PFSK-1 (cell line): Measurements from ENCODE around the gene TMEM59L. TPM values are rescaled to one million over a fixed set of nuclear protein-coding genes. Genes with fewer than 3 reads are reported as not detected.

Source experiments
- FOXP2 ChIP-seq: optimal IDR thresholded peaks from 2 replicates; pipeline ENCODE3; 2011; ENCODE audit warnings: borderline replicate concordance, control low read depth, inconsistent platforms; ENCODE audit not compliant: insufficient read depth; ENCODE audit errors: extremely low read length, extremely low read depth
- POLR2AphosphoS5 ChIP-seq: IDR thresholded peaks from 2 replicates; pipeline ENCODE4 v1.6.1; 2012; ENCODE audit warnings: low read depth, mild to moderate bottlenecking, control low read depth, low read length, moderate library complexity
- SIN3A ChIP-seq: IDR thresholded peaks from 2 replicates; pipeline ENCODE4 v1.6.1; 2012; ENCODE audit warnings: mild to moderate bottlenecking, low read length, moderate library complexity, borderline replicate concordance; ENCODE audit not compliant: insufficient read depth
- TAF1 ChIP-seq: IDR thresholded peaks from 2 replicates; pipeline ENCODE4 v1.6.1; 2012; ENCODE audit warnings: low read length, control low read depth, borderline replicate concordance; ENCODE audit not compliant: insufficient read depth
- polyA plus RNA-seq: library from polyadenylated mRNA; unstranded; fragments of >200 nt; gene quantifications from one replicate; pipeline ENCODE4 v1.2.1, GENCODE V29; 2012; ENCODE audit warnings: low read depth, missing spikeins; ENCODE audit not compliant: insufficient read length
- TF ChIP-seq, protein P1 (sequence below), 2 experiments: IDR thresholded peaks; 2 replicates each; pipeline versions ENCODE4 v1.6.1 to v1.8.0; 2011 to 2012; ENCODE audit warnings: low read depth in 2 of 2, low read length in 2 of 2, control low read depth in 1 of 2, inconsistent platforms in 1 of 2, mild to moderate bottlenecking in 1 of 2, moderate library complexity in 1 of 2; ENCODE audit not compliant: insufficient read depth in 1 of 2

Gene TMEM59L
- 6.9 TPM for polyA plus RNA-seq

- TF ChIP-seq FOXP2 (no peak), TAF1 (no peak), POLR2AphosphoS5 (no peak), SIN3A (no peak)
- TF ChIP-seq, protein P1, sequence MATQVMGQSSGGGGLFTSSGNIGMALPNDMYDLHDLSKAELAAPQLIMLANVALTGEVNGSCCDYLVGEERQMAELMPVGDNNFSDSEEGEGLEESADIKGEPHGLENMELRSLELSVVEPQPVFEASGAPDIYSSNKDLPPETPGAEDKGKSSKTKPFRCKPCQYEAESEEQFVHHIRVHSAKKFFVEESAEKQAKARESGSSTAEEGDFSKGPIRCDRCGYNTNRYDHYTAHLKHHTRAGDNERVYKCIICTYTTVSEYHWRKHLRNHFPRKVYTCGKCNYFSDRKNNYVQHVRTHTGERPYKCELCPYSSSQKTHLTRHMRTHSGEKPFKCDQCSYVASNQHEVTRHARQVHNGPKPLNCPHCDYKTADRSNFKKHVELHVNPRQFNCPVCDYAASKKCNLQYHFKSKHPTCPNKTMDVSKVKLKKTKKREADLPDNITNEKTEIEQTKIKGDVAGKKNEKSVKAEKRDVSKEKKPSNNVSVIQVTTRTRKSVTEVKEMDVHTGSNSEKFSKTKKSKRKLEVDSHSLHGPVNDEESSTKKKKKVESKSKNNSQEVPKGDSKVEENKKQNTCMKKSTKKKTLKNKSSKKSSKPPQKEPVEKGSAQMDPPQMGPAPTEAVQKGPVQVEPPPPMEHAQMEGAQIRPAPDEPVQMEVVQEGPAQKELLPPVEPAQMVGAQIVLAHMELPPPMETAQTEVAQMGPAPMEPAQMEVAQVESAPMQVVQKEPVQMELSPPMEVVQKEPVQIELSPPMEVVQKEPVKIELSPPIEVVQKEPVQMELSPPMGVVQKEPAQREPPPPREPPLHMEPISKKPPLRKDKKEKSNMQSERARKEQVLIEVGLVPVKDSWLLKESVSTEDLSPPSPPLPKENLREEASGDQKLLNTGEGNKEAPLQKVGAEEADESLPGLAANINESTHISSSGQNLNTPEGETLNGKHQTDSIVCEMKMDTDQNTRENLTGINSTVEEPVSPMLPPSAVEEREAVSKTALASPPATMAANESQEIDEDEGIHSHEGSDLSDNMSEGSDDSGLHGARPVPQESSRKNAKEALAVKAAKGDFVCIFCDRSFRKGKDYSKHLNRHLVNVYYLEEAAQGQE (IDR thresholded peaks at IDR 0.05; ENCODE audit: insufficient read depth in 1 of 2, low read depth in 2 of 2, low read length in 2 of 2): no peak
Observed at GRCh38 chr19:18612772-18613588, at the start of gene TMEM59L. Gene TMEM59L (plus strand): TSS chr19:18612870. CDS start chr19:18612959, 89 bp downstream.

- no peak for TF ChIP-seq SIN3A
- no peak for TF ChIP-seq TAF1
- TF ChIP-seq, protein P1 (IDR thresholded peaks at IDR 0.05; ENCODE audit: insufficient read depth in 1 of 2, low read depth in 2 of 2, low read length in 2 of 2): no peak
- no peak for TF ChIP-seq POLR2AphosphoS5
- no peak for TF ChIP-seq FOXP2
Observed at GRCh38 chr19:18566953-18567352, 45.7 kb upstream of the TMEM59L start.

- TF ChIP-seq SIN3A: no peak
- no peak for TF ChIP-seq FOXP2
- no peak for TF ChIP-seq TAF1
- TF ChIP-seq, protein P1 (IDR thresholded peaks at IDR 0.05; ENCODE audit: insufficient read depth in 1 of 2, low read depth in 2 of 2, low read length in 2 of 2): no peak
- TF ChIP-seq POLR2AphosphoS5: no peak
Observed at GRCh38 chr19:18568367-18568766, 44.3 kb upstream of the TMEM59L start.

DNA sequence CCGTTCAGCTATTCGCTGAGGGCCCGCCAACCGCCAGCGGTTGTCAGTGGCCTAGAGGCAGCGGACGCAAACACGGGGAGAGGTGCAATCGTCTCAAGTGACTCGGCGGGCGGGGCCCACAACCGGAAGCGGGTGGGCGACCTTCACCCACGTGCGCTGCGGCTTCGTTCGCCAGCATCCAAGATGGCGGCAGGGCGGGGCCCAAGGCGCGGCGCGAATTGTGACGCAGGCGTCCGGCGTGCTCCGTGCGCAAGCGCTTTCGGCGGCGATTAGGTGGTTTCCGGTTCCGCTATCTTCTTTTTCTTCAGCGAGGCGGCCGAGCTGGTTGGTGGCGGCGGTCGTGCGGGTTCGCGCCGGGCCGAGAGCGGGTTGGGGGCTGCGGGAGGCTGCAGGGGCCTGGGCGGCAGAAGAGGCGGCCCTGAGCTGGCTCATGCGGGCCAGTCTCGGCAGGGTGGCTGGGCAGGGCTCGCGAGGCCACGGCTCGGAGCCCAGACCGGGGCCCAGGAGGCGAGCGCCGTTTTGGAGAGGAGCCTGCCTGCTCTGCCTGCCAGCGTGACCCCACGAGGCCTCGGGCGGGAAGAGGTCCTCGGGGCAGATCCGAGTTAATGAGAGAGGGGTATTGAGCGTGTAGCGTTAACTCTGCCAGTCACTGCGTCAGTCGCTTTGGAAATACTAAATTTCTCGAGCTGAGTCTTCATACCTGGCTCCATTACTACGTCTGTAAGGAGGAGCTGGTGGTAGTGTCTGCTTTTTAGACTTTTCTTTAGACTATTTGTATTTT, 40.9 kb upstream of the TMEM59L start, which contains the start of gene UBA52:
UBA52 (plus strand) TSS at position 294 of the 781 bp plus-strand sequence. CDS start 1,444 bp downstream, outside the sequence.
- TF ChIP-seq, protein P1 (IDR thresholded peaks at IDR 0.05; ENCODE audit: insufficient read depth in 1 of 2, low read depth in 2 of 2, low read length in 2 of 2): peak in 1 of 2 experiments; percentile 59; a peak in 1 of 4 replicates
- TF ChIP-seq SIN3A (peak; percentile 99), FOXP2 (peak; percentile 98), POLR2AphosphoS5 (peak; percentile 93), TAF1 (peak; percentile 97)
